CD1c-positive myeloid dendritic cell (primary cell): ENCODE measurements around the gene HNRNPL.
"Not testable (repeated sequence)": the region's sequence is repeated elsewhere in the genome, so short reads cannot be mapped to it uniquely, and the experiment has no call there.

ENCODE experiments used
- DNase-seq: peaks from one replicate; pipeline ENCODE4 v3.0.0-alpha.2; 2016; ENCODE audit errors: extremely low spot score

HNRNPL gene

GRCh38 chr19:38830039-38830733 is 19.6 kb downstream of the HNRNPL start:
- no peak for DNase-seq

DNA sequence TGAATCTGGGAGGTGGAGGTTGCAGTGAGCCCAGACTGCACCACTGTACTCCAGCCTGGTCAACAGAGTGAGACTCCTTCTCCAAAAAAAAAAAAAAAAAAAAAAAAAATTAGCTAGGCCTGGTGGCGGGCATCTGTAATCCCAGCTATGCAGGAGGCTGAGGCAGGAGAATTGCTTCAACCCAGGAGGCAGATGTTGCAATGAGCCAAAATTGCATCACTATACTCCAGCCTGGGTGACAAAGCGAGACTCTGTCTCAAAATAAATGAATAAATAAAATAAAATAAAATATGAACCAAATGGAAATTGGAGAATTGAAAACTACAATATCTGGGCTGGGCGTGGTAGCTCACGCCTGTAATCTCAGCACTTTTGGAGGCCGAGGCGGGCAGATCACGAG is 20.6 kb downstream of the HNRNPL start:
- peak; percentile 55 for DNase-seq

GRCh38 chr19:38826856-38827551 is 22.8 kb downstream of the HNRNPL start:
- DNase-seq, result no peak

DNA sequence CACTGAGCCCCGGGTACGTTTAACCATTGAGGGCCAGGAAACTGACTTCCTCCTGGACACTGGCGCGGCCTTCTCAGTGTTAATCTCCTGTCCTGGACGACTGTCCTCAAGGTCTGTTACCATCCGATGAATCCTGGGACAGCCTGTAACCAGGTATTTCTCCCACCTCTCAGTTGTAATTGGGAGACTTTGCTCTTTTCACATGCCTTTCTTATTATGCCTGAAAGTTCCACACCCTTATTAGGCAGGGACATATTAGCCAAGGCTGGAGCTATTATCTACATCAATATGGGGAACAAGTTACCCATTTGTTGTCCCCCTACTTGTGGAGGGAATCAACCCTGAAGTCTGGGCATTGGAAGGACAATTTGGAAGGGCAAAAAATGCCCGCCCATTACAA is 23.9 kb downstream of the HNRNPL start:
- not testable (repeated sequence) for DNase-seq

DNA sequence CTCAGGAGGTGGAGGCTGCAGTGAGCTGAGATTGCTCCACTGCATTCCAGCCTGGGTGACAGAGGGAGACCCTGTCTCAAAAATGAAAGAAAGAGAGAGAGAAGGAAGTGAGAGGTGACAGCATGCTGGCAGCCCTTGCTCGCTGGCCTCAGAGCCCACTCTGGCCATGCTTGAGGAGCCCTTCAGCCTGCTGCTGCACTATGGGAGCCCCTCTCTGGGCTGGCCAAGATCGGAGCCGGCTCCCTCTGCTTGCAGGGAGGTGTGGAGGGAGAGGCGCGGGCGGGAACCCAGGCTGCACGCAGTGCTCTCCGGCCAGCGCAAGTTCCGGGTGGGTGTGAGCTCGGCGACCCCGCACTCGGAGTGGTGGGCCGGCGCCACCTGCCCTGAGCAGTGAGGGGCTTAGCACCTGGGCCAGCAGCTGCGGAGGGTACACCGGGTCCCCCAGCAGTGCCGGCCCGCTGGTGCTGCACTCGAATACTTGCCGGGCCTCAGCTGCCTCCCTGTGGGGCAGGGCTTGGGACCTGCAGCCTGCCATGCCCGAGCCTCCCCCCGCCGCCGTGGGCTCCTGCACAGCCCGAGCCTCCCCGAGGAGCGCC is 28.5 kb downstream of the HNRNPL start:
- not testable (repeated sequence) for DNase-seq

- DNase-seq, result no peak
Measured at GRCh38 chr19:38819231-38819920, 30.4 kb downstream of the HNRNPL start.

DNA sequence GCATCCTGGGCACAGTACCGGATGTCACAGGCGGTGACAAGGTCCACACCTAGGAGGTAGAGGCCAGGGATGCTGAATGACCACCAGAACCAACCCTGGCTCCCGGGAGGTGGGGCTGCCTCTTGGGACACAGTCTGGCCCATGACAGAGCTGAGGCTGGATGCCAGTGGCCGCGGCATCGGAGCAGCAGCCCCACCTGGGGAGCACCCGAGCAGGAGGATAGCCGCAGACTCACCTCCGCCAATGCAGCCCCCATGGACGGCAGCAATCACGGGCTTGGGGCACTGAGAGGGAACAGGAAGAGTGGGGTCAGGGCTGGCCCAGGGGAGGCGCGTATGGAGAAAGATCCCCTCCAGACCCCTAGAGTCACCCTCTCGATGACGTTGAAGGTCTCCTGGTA is 32.7 kb downstream of the HNRNPL start:
- DNase-seq, result no peak

DNA sequence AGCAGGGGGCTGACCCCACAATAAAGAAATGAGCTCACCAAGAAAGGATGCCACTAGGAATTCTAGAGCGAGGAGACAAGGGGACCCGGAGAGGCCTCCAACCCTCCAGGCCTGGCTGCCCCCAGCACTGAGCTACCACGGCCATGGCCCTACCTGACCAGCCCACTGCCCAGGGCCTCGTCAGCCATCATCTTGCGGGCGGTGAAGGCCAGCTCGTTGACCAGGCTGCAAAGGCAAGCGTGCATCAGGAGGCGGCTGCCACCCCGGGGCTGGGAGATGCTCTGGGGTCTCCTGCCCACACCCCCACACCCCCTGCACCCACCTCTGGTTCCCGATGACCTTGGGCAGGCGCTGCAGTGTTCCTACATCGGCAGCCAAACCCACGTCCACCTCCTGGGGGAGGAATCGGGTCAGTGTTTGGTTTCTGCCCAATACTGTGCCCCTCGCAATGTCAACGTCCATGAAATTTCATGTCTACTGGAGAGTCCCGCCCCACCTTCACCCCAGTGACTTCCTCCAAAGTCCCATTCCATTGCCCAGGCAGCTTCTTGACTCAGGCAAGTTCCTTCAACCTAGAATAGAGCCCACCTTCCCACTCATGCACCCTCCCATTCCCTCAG is 33.5 kb downstream of the HNRNPL start:
- no peak for DNase-seq

DNA sequence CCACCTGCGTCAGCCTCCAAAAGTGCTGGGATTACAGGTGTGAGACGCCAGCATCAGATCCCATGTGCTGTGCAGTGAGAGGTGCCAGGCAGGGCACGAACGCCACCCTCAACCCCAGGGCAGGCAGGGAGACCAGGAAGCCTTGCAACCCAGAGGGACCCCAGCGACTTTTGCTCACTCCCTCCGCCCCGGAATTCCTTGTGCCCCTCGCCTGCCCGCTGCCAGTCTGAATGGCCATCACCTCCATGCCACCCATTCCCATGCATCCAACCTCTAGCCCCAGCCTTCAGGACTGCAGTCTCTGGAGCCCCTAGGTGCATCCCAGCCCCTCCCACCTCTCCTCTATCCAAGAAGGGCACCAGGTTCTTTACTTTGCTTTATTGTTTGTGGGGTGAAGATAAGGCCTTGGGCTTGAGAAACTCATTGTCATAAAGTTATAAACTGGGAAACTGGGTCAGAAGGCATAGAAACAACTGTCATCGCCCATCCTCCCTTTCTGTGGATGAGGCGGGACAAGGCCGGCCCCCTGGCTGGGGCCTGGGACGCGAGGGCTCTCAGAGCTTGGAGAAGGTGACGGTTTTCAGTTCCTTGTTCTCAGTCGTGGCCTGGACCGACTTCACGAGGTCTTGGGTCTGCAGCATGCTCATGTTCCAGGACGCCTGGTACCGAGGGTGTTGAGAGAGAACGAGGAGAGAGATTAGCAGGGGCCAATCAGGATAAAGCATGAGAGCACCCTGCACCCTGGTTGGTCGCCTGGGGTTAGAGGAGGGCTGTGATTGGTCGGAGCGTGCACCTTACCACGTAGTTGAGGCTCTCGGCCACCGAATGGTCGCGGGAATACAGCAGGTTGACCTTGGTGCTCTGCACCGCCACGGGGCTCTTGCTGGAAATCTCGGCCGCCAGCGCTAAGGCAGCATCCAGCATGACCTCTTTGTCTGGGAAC is 34.5 kb downstream of the HNRNPL start:
- DNase-seq, result no peak

DNA sequence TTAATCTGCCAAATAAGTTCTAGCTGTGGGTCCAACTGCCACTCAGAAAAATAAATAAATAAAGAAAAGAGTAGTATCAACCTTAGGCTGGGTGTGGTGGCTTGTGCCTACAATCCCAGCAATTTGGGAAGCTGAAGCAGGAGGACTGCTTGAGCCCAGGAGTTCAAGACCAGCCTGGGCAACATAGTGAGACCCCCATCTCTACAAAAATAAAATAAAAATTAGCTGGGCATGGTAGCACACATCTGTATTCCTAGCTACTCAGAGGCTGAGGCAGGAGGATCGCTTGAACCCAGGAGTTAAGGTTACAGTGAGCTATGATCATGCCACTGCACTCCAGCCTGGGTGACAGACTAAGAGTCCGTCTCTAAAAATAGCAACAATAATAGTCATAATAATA is 35.9 kb downstream of the HNRNPL start:
- not testable (repeated sequence) for DNase-seq

GRCh38 chr19:38813323-38813722 is 36.5 kb downstream of the HNRNPL start:
- DNase-seq, result no peak

DNA sequence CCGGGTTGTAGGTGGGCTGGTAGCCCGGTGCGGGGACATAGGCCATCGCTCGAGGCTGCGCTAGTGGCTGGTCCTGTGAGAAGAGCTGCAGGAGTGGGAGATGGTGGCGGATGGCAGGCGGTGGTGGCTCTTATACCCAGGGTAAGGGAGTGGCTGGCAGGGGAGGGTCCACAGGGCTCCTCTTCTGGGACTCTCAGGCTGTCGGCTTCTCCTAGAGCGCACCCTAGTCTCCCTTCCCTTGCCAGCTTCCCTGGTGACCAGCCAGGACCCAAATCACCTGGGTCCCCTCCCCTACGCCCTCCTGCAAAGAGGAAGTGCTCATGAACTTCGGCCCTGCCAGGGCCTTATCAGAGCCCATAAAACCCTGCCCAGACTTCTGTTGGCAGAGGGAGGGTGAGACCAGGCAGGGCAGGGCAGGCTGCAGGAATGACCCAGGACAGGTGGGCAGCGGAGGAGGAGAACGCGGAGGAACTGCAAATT is 36.9 kb downstream of the HNRNPL start, which contains the start of gene LGALS4:
Gene LGALS4, minus strand, starts transcription at position 105 of the 480 bp plus-strand sequence. Its CDS starts 59 bp downstream, at position 46.
- DNase-seq, result no peak

DNA sequence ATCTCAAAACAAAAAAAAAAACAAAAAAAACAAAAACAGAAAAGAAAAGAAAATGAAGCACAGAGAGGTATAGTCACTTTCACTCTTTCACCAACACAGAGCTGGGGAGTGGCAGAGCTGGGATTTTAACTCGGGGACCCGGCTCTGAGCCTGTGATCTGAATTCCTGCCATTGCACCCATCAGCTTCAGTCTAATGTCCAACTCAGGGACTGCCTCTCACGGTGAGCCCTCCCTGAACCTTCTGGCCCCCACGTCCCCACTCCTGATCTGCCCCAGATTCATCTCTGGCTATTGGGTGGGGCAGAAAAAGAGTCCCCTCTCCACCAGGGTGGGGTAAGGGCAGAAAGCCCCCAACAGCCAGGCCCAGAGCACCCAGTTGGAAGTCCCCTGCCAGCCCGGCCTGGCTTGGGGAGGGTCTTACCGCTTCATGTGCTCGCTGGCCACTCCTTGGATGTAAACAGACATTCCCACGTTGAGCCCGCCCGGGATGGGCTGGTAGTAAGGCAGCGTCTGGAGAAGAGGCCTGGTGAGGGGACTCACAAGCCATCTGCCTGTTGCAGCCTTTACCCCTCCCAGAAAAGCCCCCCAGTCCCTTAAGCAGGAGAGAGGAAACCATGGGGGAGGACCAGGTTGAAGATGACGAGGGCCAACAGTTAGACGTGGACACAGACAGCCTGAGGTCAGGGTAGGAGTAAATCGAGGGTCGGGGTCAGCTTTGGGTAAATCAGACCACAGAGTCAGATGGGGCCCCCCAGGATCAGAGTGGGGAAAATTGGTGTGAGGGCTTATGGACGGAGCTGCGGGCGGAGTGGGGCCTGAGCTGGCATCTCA is 37.6 kb downstream of the HNRNPL start:
- DNase-seq, result no peak

- DNase-seq, result no peak
Measured at GRCh38 chr19:38809592-38810252, 40.1 kb downstream of the HNRNPL start.

GRCh38 chr19:38808741-38809140 is 41.0 kb downstream of the HNRNPL start:
- no peak for DNase-seq

GRCh38 chr19:38807374-38808098 is 42.2 kb downstream of the HNRNPL start:
- DNase-seq, result not testable (repeated sequence)

- no peak for DNase-seq
Measured at GRCh38 chr19:38806371-38806770, 43.4 kb downstream of the HNRNPL start.

DNA sequence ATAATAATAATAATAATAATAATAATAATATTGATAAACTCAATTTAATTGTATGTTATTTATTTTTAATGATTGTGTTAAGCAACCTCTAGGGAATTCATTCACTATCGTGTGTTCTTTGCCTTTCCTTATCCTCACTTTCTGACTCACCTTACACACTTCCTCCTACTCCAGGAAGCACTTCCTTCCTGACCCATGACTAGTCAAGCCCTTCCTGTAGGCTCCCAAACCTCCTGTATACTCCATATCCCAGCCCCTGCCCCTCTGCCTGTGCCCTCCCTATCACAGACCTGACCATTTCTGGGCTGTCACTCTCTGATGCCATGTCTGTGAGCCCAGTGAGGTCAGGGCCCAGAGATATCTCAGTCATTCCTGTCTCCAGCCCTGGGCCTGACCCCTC is 44.6 kb downstream of the HNRNPL start:
- DNase-seq, result no peak
